T-helper 1 cell (primary cell): ENCODE results near the gene STT3A.
"Not testable (repeated sequence)": the region's sequence is repeated elsewhere in the genome, so short reads cannot be mapped to it uniquely, and the experiment has no call there.

Experiments used
- DNase-seq, 5 donors: peaks; one replicate each; pipeline ENCODE4 v3.0.0-alpha.2; 2012 to 2020
- total RNA-seq, 4 donors: gene quantifications; one replicate each; lab custom pipeline; 2026; lab: John Stamatoyannopoulos, UW

Gene STT3A
- 30.3 to 56.5 (median 51.2) reads per million in 4 donors for total RNA-seq

- peak; percentile 94 to 99 (median 96) for DNase-seq
Observed at GRCh38 chr11:125592305-125593113, at the start of gene STT3A. Gene STT3A, plus strand, starts transcription at chr11:125592852. Its CDS starts 3,064 bp downstream, at chr11:125595916.

DNA sequence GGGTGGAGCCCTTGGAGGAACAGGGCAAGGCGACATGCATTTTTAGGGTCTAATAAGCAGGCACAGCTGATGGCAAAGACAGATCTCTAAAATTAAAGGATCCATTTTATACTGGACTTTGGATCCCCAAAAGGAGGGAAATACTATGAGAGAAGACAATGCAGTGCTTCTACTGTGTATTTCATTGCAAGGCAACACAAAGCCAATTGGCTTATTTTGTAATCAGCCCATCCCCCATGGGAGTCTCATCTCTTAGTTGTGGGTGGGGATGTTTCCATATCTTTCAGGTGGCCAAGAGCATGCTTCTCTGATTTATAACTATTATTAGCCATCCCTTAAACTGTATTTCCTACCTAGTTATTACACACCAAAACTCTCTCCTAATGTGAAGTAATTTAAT is 41.9 kb upstream of the STT3A start:
- DNase-seq, result no peak

DNA sequence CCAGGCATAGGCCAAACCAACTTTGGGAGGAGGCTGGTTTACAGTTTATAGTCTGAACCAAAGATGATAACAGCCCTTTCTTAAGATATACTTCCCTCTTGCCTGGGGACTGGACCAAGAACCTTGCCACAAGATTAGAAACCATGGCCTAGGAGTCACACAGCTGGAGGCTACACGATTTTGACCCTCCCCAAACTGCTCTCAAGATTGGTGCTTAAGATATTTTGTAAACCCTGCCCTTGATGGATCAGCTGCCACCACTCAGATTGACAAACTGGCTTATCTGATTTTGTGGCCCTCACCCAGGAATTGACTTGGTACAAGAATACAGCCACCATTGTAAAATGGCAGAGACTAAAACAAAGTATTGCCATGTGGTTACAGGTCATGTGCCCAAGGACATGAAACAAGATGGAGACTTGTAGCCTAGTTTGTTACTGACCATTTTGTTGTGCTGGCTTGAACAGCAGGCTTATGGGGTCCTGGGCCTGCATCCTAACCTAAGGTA is 40.8 kb upstream of the STT3A start:
- no peak for DNase-seq

- no peak for DNase-seq
Observed at GRCh38 chr11:125552927-125553326, 39.7 kb upstream of the STT3A start.

GRCh38 chr11:125553357-125553756 is 39.3 kb upstream of the STT3A start:
- DNase-seq, result no peak

- no peak for DNase-seq
Observed at GRCh38 chr11:125554038-125554437, 38.6 kb upstream of the STT3A start.

- no peak for DNase-seq
Observed at GRCh38 chr11:125559888-125560287, 32.8 kb upstream of the STT3A start.

- DNase-seq, result no peak
Observed at GRCh38 chr11:125561924-125562323, 30.7 kb upstream of the STT3A start.

DNA sequence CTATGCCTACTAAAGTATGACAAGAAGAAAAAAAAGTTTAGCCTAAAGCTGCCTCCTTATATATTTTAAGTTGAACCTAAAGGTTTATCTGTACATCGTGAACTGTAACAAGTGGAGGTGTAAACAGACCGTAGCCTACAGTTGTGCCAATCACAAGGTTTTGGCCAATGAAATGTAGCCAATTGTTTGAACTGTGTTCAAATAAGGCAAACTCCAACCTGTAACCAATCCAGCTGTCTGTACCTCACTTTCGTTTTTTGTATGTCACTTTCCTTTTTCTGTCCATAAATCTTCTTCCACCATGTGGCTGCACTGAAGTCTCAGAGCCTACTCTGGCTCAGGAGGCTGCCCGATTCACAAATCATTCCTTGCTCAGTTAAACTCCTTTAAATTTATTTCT is 30.2 kb upstream of the STT3A start:
- DNase-seq, result no peak

DNA sequence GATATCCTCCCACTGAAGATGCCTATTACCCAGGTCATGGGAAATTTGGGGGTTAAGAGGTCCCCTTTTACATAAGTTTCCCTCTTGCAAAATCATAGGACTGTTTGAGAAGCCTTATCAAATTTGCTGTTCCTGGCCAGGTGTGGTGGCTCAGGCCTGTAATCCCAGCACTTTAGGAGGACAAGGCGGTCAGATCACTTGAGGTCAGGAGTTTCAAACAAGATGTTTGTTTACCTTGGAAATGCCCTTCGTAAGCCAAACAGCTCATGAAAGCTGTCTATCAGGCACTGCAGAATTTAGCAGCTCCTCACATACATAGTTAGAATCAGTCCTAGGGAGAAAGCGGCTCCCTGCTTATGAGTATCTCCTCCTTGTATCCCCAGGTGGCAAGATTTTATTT is 28.3 kb upstream of the STT3A start:
- DNase-seq, result no peak

DNA sequence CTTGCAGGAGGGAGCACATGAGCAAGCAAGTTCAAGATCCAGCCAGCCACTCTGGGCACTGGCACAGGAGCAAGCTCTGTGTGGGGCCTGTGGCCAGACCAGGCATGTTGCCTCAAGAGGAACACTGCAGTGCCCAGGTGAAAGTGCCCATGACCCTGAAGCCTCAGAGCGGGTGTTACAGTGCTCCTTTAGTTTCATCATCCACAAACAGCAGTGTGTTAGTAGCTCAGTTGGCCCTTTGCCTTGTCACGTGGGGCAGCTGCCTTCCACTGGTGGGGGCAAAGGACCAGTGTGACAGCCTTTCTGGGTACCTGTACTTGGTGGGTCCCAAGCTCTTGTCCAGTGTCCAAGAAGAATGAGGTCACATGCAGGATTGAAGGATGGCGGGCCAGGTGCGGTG is 26.4 kb upstream of the STT3A start:
- no peak for DNase-seq

DNA sequence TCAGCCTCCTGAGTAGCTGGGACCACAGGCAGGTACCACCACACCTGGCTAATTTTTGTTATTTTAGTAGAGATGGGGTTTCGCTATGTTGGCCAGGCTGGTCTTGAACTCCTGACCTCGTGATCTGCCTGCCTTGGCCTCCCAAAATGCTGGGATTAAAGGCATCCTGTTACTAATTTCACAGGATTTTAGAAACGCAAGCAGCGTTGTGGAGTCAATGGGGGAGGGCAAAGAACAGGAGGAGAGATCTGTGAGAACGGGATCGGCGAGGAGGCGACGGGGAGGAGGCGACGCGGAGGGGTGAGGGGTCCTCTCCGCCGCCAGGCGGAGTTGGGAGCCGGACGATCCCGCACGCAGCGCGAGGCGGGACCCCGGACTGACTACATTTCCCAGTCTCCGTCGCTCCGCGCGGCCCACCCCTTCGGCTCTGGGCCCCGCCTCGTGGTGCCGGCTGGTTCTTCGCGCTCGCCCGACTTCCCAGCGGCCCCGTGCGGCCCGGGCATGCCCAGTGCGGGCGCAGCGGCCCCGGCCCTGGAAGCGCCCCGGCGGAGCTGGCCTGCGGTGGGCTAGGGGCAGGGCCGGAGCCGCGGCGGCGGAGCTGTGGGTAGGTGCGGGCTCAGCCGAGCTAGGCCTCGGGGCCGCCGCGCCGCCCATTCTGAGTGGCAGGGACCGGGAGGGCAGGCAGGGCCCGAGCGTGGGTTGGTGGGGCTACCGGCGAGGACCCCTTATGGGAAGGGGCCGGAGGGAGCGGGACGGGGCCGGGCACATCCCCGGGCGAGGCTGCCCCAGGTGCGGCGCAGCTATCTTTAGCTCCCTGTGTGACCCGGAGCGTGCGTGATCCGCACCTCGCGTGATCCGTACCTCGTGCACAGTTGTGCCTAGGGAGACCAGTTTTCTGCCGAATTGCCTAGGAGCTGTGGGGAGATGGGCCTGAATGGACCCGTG is 23.4 kb upstream of the STT3A start, which contains the start of gene EI24:
Gene EI24 (plus strand): TSS at position 508 of the 945 bp plus-strand sequence. CDS start 3,051 bp downstream, outside the sequence.
- DNase-seq, result peak; percentile 68 to 92 (median 80)

DNA sequence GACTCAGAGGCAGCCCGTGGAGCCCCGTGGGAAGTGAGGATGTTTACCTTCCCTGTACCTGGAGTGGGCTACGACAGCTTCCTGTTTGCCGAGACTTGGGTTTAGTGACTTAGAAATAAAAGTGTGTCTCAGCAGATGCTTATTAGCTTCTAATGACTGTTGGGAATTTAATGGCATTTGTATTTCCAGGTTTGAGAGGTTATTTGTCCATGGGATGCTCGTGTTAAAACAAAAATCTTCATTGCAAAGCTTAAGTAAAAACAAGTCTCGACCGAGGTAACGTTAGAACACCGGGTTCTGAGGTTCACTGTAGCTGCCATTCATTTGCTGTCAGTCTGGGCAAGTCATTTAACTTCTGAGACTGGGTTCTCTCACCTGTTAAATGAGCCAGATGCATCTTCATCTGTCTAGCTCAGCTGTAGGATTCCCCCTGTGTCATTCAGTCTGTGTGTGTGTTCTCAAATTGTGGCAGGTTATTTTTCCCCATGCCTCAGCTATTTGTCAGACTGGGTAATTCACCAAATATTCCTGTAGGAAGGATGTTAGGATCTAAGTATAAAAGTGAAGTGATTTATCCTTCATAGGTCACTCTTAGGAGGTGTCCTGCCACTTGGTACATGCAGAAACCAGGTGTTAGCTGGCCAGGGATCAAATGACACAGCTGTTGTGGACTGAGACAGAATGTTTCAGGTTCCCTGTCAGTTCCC is 22.6 kb upstream of the STT3A start:
- DNase-seq, result peak in 1 of 5 donors; percentile 20

- no peak for DNase-seq
Observed at GRCh38 chr11:125570952-125571351, 21.7 kb upstream of the STT3A start.

DNA sequence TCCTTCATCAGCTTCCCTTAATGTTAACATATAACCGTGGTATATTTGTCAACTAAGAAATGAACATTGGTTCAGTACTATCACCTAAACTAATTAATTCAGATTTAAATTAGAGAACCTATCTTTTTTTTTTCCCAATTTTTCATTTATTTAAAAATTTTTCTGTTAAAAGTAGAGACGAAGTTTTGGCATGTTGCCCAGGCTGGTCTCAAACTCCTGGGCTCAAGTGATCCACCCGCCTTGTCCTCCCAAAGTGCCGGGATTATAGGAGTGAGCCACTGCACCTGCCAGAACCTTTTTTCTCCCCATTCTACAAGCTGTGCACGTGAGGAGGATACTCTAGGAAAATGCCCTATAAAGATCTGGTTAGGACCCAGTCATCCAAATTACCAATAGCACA is 19.7 kb upstream of the STT3A start:
- no peak for DNase-seq

- not testable (repeated sequence) for DNase-seq
Observed at GRCh38 chr11:125577181-125577580, 15.5 kb upstream of the STT3A start.

- DNase-seq, result no peak
Observed at GRCh38 chr11:125578783-125579182, 13.9 kb upstream of the STT3A start.

GRCh38 chr11:125579811-125580210 is 12.8 kb upstream of the STT3A start:
- DNase-seq, result no peak

DNA sequence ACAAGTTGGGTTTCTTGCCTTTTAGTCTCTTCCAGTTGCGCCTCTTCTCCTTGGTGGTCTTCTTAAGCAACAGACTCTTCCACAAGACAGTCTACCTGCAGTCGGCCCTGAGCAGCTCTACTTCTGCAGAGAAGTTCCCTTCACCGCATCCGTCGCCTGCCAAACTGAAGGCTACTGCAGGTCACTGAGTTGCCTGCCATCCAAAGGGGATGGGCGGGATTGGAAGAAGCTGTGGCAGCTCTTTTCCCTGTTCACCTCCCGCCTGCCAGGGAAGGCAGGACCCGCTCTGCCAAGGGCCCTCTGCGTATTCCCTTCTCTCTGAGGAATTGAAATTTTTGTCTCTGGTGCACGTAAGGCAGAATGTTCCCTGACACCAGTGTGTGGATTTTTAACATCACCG is 9.2 kb upstream of the STT3A start:
- no peak for DNase-seq

- no peak for DNase-seq
Observed at GRCh38 chr11:125585487-125585886, 7.2 kb upstream of the STT3A start.

- peak in 1 of 5 donors; percentile 6 for DNase-seq
Observed at GRCh38 chr11:125586623-125587022, 6.0 kb upstream of the STT3A start.

DNA sequence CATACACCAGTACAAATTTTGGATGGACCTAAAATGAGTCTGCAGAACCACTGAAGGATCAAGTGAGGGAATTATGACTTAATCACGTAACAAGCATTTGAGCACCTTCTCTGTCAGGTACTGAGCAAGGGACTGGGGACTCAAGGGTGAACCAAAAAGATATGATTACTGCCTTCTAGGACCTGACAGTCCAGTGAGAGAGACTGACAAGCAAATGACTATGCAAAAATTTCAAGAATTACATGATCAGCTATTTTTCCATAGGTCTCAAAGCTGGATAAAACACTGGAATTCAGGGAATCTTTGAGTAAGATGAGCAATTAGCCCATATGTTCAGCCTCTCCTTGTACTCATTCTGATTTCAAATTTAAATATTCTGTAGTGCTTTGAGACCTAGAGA is 5.2 kb upstream of the STT3A start:
- DNase-seq, result no peak

GRCh38 chr11:125588505-125588904 is 4.1 kb upstream of the STT3A start:
- no peak for DNase-seq
